IPS DF 6.9 (cell line): ENCODE results near the gene PLG.
"Not testable (repeated sequence)": the region's sequence is repeated elsewhere in the genome, so short reads cannot be mapped to it uniquely, and the experiment has no call there.

Experiments used
- DNase-seq: peaks from one replicate; pipeline ENCODE4 v3.0.0-alpha.2; 2013; ENCODE audit warnings: low read depth, low spot score
- H3K27ac ChIP-seq: one replicate; pipeline ENCODE4 v1.5.1; 2013; ENCODE audit warnings: low read length, control low read depth
- H3K27me3 ChIP-seq: 2 replicates; pipeline ENCODE4 v1.6.1; 2013; ENCODE audit warnings: mild to moderate bottlenecking, low read length; ENCODE audit not compliant: control insufficient read depth, insufficient read depth
- H3K36me3 ChIP-seq: 2 replicates; pipeline ENCODE4 v1.6.1; 2013; ENCODE audit warnings: low read length; ENCODE audit not compliant: control insufficient read depth, insufficient read depth
- H3K4me1 ChIP-seq: 2 replicates; pipeline ENCODE4 v1.6.1; 2013; ENCODE audit warnings: low read length; ENCODE audit not compliant: control insufficient read depth, insufficient read depth
- H3K4me3 ChIP-seq: 2 replicates; pipeline ENCODE4 v1.5.1; 2013; ENCODE audit warnings: mild to moderate bottlenecking, low read length
- H3K9me3 ChIP-seq: 2 replicates; pipeline ENCODE4 v1.6.1; 2013; ENCODE audit warnings: low read length, inconsistent platforms; ENCODE audit not compliant: control insufficient read depth, insufficient read depth
- whole genome bisulfite sequencing: extraction: QIAGEN DNeasy Blood & Tissue Kit; methylation state at CpG from one replicate; pipeline ENCODE4 v1.1.7; 2013; ENCODE audit warnings: mixed read lengths, missing lambda C conversion rate; ENCODE audit not compliant: insufficient read length, insufficient coverage; 5-methylcytosine and 5-hydroxymethylcytosine counted together

Gene PLG

DNA sequence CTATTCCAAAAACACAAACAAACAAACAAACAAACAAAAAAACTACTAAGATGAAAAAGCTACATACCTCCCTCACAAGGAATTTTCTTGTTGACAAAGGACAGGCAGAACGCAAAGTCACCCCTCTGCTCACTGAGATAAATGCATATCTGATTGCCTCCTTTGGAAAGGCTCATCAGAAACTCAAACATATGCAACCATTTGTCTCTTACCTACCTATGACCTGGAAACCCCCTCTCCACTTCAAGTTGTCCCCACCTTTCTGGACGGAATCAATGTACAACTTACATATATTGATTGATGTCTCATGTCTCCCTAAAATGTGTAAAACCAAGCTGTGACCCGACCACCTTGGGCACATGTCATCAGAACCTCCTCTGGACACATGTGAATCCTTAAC lies 100.0 kb downstream of the PLG start:
- not testable (repeated sequence) for H3K9me3 ChIP-seq, H3K36me3 ChIP-seq, H3K27ac ChIP-seq, H3K27me3 ChIP-seq, H3K4me1 ChIP-seq, H3K4me3 ChIP-seq, DNase-seq
- no CpG with 5 or more reads among the region's 3 CpGs for WGBS
